ENCODE data around the gene POLR3B. TPM values are rescaled to one million over a fixed set of nuclear protein-coding genes. Genes with fewer than 3 reads are reported as not detected.

The POLR3B gene
- total and polyA plus RNA-seq, 2 of the 13 experiments (the other 11 are each of a cell fraction or from before 2014, with no cell fraction given) = 4.8 to 13.1 TPM

GRCh38 chr12:106436164-106436563, 78.6 kb downstream of the POLR3B start (continued):
- TF ChIP-seq FOXO4 (CRISPR knock-in tag; conservative IDR thresholded peaks at IDR 0.05) (no peak), MBNL3 (CRISPR knock-in tag; conservative IDR thresholded peaks at IDR 0.05) (no peak), FOSL2 (CRISPR knock-in tag; IDR thresholded peaks at IDR 0.05) (no peak), MLX (CRISPR knock-in tag; IDR thresholded peaks at IDR 0.05) (no peak), ZNF766 (CRISPR knock-in tag; IDR thresholded peaks at IDR 0.05; ENCODE audit: borderline replicate concordance) (no peak), CENPX (CRISPR knock-in tag; IDR thresholded peaks at IDR 0.05) (no peak)

GRCh38 chr12:106442575-106442974, 85.0 kb downstream of the POLR3B start:
- peaks cover 8% of the 10 kb centered on the region; the same call in 1 of the 2 replicates for H3K4me1 ChIP-seq (ENCODE audit: insufficient read depth, low read length)
- H3K27ac ChIP-seq (ENCODE audit: extremely low read length, insufficient read depth, low read length) = no peak overlapping the region
- H3K27me3 ChIP-seq (ENCODE audit: control insufficient read depth in 1 of 2, insufficient read depth in 2 of 2, low read length in 2 of 2) = no peaks in the 10 kb centered on the region
- no peaks in the 10 kb centered on the region for H3K9me3 ChIP-seq (ENCODE audit: low read length)
- no peaks in the 10 kb centered on the region for H3K79me2 ChIP-seq (ENCODE audit: insufficient read depth, low read length)
- no peak overlapping the region for H2AFZ ChIP-seq (ENCODE audit: low read length)
- DNase-seq (ENCODE audit: low spot score) (no peak), FAIRE-seq (no peak), ATAC-seq (no peak)
- ChIA-PET CTCF (ENCODE audit: low intra/inter-chr PET ratio, low total read pairs) (no interaction called here), POLR2A (no interaction called here)
- intact Hi-C loops (cut with micrococcal nuclease; ENCODE audit: unreplicated experiment) (no loop called here), in situ Hi-C loops (cut with HindIII; ENCODE audit: extremely low pct_ligation_motif_present, low pct_unique_long_range_greater_than_20kb) (no loop called here)
- H3K9ac ChIP-seq (ENCODE audit: insufficient read depth, low read depth, low read length) = no peak overlapping the region
- 97% methylated on average over 2 of the region's 2 CpGs for WGBS (ENCODE audit: low lambda C conversion rate)
- H3K36me3 ChIP-seq (replicated peaks in 1 of 2; ENCODE audit: control insufficient read depth in 1 of 2, insufficient read depth in 2 of 2, low read length in 2 of 2) = peaks cover 5 to 12% of the 10 kb centered on the region in 2 experiments; a peak in 3 of 5 replicates
- H4K20me1 ChIP-seq (ENCODE audit: insufficient read depth, low read length) = no peaks in the 10 kb centered on the region
- H3K4me3 ChIP-seq (replicated peaks in 1 of 3; ENCODE audit: insufficient read depth in 1 of 3, low read depth in 2 of 3, low read length in 3 of 3) = no peak overlapping the region
- no peak overlapping the region for H3K4me2 ChIP-seq (ENCODE audit: low read depth, low read length)
- no TSS peak for BruUV-seq (replicated peaks)
- TF ChIP-seq ZNF609 (CRISPR knock-in tag; IDR thresholded peaks at IDR 0.05; ENCODE audit: borderline replicate concordance) (no peak), MNT (IDR thresholded peaks at IDR 0.05) (no peak), NFE2L1 (CRISPR knock-in tag; IDR thresholded peaks at IDR 0.05; ENCODE audit: borderline replicate concordance) (no peak), ZNF570 (CRISPR knock-in tag; IDR thresholded peaks at IDR 0.05; ENCODE audit: borderline replicate concordance) (no peak), ZNF276 (CRISPR knock-in tag; IDR thresholded peaks at IDR 0.05; ENCODE audit: low read depth) (no peak), ETV6 (CRISPR knock-in tag; conservative IDR thresholded peaks at IDR 0.05) (no peak)
